Fibroblast of peridontal ligament (primary cell): ENCODE measurements around the gene TMEM130.
"Not testable (repeated sequence)": the region's sequence is repeated elsewhere in the genome, so short reads cannot be mapped to it uniquely, and the experiment has no call there.

Experiments
- DNase-seq: peaks from one replicate; pipeline ENCODE4 v3.0.0-alpha.2; 2010; ENCODE audit errors: extremely low read depth

The TMEM130 gene

GRCh38 chr7:98877692-98878364 is 8.0 kb upstream of the TMEM130 start:
- DNase-seq = no peak

DNA sequence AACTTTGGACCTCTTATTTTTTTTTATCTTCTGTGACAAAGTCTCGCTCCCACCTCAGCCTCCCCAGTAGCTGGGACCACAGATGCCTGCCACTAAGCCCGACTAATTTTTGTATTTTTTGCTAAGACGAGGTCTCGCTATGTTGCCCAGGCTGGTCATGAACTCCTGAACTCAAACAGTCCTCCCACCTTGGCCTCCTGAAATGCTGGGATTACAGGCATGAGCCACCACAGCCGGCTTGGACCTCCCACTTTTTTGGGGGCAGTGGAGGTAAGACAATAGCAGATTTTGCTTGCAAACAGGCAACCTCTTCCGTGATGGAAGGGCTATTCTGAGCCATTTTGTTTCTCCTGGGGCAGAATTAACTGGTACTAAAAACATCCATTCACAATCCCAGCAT is 7.3 kb upstream of the TMEM130 start:
- no peak for DNase-seq

- no peak for DNase-seq
These were observed 5.7 kb upstream of the TMEM130 start for GRCh38 chr7:98875501-98875900.

- DNase-seq = no peak
These were observed 5.1 kb upstream of the TMEM130 start for GRCh38 chr7:98874942-98875341.

- not testable (repeated sequence) for DNase-seq
These were observed 3.8 kb upstream of the TMEM130 start for GRCh38 chr7:98873610-98874009.

DNA sequence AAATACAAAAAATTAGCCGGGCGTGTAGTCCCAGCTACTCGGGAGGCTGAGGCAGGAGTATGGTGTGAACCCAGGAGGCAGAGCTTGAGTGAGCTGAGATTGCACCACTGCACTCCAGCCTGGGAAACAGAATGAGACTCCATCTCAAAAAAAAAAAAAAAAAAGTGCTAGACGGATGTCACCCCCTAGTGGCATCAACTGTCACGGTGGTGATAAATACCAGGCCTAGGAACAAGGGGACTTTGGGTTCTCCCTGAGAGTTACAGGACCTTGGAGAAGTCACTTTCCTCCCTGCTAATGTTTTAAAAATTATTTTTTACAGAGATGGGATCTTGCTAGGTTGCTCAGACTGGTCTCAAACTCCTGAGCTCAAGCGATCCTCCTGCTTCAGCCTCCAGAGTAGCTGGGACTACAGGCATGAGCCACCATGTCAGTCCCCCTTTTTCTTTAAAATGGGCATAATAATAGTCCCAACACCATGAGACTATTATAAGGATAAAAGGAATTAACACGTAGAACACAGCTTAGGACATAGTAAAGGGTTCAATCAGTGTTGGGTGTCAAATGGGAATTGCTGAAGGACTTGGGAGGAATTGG is 2.6 kb upstream of the TMEM130 start:
- peak; percentile 29 for DNase-seq

GRCh38 chr7:98870807-98871491 is 1.1 kb upstream of the TMEM130 start:
- no peak for DNase-seq

DNA sequence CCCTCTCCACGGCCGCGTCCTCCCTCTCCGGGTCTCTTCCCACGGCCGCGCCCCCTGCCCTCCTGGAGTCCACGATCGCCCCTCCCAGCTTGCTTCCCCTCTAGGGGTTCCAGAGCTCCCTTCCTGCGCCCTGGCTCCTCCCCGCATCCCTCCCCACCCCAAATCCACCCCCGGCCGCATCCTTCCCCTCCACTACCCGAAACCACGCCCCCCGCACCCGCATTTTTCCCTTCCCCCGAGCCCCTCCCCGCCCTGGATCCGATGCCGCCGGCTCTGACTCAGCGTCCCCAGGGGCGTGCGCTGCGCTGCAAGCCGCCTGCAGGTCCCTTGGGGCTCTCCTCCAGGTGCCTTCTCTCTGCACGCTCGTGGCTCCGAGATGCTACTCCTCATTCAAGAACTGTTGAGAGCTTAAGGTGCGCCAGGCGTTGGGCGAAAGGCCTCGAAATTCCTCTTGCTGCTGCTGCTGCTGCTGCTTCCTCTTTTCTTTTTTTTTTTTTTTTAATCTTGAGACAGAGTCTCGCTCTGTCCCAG is 372 bp upstream of the TMEM130 start:
- DNase-seq = peak; percentile 23

DNA sequence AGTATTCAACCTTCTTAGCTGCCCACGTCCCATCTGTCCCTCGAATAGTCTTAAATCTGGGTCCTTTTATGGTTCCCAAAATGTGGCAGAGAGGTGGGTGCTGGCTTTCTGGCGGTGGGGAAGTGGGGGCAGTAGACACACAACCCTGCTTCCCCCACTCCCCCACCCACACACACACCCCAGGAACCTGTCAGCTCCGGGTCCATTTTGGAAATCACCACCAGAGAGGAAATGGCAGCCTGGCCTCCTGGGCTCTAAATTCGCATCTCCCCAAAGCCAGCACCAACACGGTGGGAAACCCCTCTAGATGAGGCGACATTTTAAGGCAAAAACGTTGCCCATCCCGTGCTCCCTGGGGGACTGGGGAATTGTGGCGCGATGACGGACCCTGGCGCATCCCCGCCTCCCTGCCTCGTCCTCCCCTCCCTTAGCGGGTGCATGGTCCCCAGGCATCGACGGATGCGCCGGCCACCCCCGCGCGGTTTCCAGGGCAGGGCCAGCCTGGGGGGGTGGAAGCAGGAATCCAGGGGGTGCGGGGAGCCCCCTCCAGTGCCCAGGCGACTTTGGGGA is 702 bp downstream of the TMEM130 start:
- DNase-seq = no peak

DNA sequence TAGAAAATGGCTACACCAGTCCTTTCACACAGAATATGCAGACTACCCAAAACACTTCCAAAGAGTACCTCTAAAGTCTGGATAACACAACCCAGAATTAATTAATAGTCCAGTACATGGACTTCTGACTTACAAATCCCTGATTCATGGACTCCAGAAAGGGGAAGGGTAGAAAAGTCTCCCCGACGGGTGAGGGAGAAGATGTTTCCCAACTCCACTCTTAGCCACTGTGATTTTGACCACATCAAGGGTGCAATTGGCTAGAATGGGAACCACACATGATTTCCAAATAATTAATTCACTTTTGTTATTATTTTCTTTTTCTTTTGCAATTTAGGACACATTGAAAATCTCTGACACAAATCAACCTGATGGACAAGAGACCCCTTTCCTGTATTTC is 1.4 kb downstream of the TMEM130 start:
- no peak for DNase-seq

- no peak for DNase-seq
These were observed 3.0 kb downstream of the TMEM130 start for GRCh38 chr7:98866765-98867164.

GRCh38 chr7:98866351-98866750 is 3.5 kb downstream of the TMEM130 start:
- DNase-seq = no peak

GRCh38 chr7:98864731-98865453 is 4.9 kb downstream of the TMEM130 start:
- no peak for DNase-seq

- no peak for DNase-seq
These were observed 6.2 kb downstream of the TMEM130 start for GRCh38 chr7:98863601-98864000.

DNA sequence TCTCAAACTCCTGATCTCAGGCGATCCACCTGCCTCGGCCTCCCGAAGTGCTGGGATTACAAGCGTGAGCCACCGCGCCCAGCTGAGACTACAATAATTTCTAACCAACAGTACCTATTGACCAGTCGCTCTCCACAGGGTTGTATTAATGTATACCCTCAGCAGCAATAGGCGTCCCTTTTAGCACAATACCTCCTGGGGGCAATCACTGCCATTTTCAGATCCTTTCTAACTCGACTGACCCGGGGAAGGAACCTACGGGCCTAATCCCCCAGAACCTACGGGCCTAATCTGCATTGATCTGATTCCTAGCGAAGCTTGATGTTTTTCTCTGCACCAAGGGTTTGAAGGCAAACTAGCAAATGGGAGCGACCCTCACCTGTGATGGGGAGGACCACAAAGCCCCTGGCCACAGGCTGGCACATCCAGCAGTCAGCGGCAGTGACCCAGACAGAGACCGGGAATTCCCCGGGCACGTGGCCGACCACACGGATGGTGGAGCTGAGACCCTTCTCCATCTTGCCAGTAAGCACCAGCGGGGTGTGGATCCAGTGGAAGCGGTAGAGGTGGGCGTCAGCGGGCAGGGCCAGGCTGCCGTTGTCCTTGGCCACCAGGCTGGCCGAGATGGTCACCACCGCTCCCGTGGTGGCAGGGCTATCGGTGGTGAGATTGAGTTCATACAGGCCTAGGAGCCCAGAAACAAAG is 6.9 kb downstream of the TMEM130 start:
- no peak for DNase-seq

DNA sequence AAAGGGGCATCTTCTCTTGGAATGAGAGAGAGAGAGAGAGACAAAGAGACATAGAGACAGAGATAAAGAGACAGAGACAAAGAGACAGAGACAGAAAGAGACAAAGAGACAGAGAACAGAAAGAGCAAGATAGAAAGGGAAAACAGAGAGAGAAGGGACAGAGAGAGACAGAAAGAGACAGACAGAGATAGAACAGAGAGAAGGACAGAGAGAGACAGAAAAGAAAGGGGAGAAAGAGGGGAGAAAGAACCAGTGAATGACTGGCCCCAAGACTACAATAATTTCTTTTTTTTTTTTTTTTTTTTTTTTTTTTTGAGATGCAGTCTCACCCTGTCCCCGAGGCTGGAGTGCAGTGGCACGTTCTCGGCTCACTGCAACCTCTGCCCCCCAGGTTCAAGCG is 7.6 kb downstream of the TMEM130 start:
- no peak for DNase-seq

DNA sequence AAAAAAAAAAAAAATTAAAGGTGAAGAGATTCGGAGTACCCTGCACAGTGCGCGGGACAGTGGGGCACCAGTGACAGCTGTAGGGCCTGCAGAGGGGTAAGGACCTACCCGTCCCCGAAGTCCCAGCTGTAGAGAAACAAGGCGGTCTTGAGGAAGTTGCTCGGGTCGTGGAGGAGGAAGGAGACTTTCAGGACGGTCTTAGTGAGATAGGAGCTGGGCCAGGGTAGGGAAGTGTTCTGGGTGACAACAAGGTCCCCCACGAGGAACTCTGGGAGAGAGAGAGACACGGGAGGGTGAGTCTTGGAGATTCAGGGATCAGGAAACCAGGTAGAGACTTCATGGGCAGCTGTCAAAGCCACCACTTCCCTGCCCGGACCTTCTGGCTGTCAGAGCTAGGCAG is 9.7 kb downstream of the TMEM130 start:
- DNase-seq = no peak

DNA sequence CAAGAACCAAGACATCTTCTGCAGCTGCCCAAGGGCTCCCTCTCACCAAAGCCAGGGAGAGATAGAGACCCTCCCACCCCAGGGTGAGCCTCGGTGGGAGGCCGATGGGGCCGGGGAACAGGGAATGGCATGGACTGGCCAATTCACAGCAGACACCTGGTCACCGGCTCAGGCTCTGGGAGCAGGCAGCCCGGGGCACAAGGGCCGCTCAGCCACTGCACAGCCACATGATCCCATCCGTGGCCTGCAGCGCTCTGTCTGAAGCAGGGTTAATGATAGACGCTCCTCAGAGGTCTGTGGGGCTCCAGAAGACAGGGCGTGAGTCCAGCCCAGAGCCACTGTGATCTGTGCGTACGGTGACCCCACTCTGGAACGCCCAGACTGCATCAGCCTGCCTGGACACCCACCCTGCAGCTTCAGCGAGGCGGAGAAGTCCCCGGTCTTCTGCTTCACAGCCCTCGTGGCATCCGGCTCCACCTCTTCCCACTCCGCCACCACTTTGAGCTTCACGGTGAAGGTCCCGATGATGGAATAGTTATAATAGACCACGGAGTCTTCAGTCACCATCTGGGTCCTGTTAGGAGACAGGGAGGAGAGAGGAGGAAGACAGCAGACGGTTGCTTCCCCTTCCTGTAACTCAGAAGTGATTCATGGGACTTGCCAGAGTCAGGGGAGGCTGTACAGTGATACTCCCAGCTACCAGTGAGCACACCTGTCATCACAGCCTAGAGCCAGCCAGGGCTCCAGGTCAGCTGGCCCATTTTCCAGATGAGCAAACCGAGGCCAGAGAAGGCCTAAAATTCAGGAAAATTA is 14.0 kb downstream of the TMEM130 start:
- no peak for DNase-seq

GRCh38 chr7:98852826-98853225 is 17.0 kb downstream of the TMEM130 start:
- DNase-seq = no peak

DNA sequence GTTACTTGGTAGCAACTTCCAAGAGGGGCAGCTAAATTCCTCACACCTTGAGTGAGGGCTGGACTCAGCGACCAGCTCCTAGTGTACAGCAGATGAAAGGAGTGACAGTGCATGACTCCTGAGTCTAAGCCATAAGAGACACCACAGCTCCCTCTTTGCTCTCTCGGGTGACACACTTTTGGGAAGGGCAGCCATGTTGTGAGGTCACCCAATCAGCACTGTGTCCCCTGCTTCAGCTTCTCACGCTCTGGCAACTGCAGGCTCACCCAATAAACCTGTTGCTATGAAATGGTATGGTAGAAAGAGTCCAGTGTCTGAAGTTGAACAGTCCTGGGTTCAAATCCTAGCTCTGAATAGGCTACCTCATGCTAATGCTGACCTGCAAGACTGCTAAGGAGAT is 20.9 kb downstream of the TMEM130 start:
- no peak for DNase-seq
